ENCODE data around the gene KIAA0513. TPM values are rescaled to one million over a fixed set of nuclear protein-coding genes. Genes with fewer than 3 reads are reported as not detected.

KIAA0513 gene
- polyA plus RNA-seq, 1 donor (not counting 4 experiments of a cell fraction or from before 2014, with no cell fraction given): 3.3 TPM

DNA sequence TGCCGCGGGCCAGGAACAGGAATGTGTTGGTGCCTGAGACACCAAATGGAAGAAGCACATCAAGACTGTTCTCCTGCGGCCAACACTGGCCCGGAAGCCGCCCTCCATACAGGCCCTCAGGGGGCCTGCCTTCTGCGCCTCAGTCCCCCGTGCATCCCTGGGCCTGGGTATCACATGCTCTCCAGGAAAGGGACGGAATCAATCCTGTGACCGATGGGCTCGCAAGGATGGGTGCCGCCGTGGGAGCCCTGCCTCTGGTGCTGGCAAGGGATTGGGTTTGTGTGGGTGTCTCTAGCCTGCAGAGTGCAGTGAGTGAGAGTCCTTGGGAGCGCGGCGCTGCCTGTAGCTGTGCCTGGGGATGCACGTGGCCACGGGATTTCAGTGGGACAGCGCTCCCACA lies 65.3 kb downstream of the KIAA0513 start:
- TF ChIP-seq EZH2 (IDR thresholded peaks at IDR 0.05; ENCODE audit: low read length): no peak
- TF ChIP-seq, protein P1, sequence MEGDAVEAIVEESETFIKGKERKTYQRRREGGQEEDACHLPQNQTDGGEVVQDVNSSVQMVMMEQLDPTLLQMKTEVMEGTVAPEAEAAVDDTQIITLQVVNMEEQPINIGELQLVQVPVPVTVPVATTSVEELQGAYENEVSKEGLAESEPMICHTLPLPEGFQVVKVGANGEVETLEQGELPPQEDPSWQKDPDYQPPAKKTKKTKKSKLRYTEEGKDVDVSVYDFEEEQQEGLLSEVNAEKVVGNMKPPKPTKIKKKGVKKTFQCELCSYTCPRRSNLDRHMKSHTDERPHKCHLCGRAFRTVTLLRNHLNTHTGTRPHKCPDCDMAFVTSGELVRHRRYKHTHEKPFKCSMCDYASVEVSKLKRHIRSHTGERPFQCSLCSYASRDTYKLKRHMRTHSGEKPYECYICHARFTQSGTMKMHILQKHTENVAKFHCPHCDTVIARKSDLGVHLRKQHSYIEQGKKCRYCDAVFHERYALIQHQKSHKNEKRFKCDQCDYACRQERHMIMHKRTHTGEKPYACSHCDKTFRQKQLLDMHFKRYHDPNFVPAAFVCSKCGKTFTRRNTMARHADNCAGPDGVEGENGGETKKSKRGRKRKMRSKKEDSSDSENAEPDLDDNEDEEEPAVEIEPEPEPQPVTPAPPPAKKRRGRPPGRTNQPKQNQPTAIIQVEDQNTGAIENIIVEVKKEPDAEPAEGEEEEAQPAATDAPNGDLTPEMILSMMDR (optimal IDR thresholded peaks at IDR 0.05 in 1 of 3, IDR thresholded peaks at IDR 0.05 in 1 of 3, conservative IDR thresholded peaks at IDR 0.05 in 1 of 3; ENCODE audit: extremely low read depth in 1 of 3, insufficient read depth in 2 of 3, low read length in 3 of 3): no peak
- H3K4me1 ChIP-seq (ENCODE audit: control insufficient read depth, extremely low read depth, insufficient read depth, low read length): peaks cover 3% of the 10 kb centered on the region
- H3K27ac ChIP-seq (ENCODE audit: control insufficient read depth, insufficient read depth, low read length): no peak overlapping the region
- FAIRE-seq (no peak), DNase-seq (ENCODE audit: low read depth, low spot score) (no peak)
- no peak overlapping the region for H3K9ac ChIP-seq (ENCODE audit: control insufficient read depth, extremely low read depth, insufficient read depth, low read length)
- no peaks in the 10 kb centered on the region for H4K20me1 ChIP-seq (ENCODE audit: control insufficient read depth, extremely low read depth, insufficient read depth, low read length)
- H2AFZ ChIP-seq (ENCODE audit: control insufficient read depth, low read length): no peak overlapping the region
- peaks cover 17% of the 10 kb centered on the region for H3K27me3 ChIP-seq (ENCODE audit: control insufficient read depth, extremely low read depth, insufficient read depth, low read length)
- no peaks in the 10 kb centered on the region for H3K79me2 ChIP-seq (ENCODE audit: control insufficient read depth, insufficient read depth, low read length)
- H3K36me3 ChIP-seq (ENCODE audit: control insufficient read depth in 2 of 2, extremely low read depth in 1 of 2, insufficient read depth in 2 of 2, low read length in 2 of 2): no peaks in the 10 kb centered on the region
- H3K4me2 ChIP-seq (ENCODE audit: control insufficient read depth, extremely low read depth, insufficient read depth, low read depth, low read length): no peak overlapping the region
- dilution Hi-C loops (cut with MboI; ENCODE audit: extremely low pct_ligation_motif_present, low sequenced_read_pairs): no loop called here
- H3K9me1 ChIP-seq (ENCODE audit: control insufficient read depth, extremely low read depth, insufficient read depth, low read length): no peaks in the 10 kb centered on the region
- H3K4me3 ChIP-seq (ENCODE audit: control insufficient read depth in 2 of 3, extremely low read depth in 1 of 3, insufficient read depth in 2 of 3, low read depth in 1 of 3, low read length in 3 of 3): no peak overlapping the region
- no peaks in the 10 kb centered on the region for H3K9me3 ChIP-seq (ENCODE audit: control insufficient read depth, low read depth, low read length)

DNA sequence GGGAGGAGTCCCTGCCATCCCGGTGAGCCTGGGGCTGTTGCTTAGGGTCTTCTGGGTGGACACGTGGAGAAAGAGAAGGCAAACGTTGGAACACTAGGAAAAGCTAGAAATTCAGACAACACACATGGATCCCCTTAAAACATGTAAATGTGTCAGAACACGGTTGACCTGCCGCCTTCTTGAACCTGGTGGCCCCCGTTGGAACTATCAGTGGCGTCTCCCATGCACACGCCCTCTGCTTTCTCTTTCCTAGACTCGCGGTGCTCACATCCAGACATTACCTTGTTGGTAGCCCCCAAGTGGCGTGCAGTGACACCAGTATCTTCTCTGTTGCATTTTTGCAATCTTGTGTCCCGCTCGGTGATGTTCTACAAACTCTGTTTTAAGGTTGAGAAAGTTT lies 66.1 kb downstream of the KIAA0513 start:
- dilution Hi-C loops (cut with MboI; ENCODE audit: extremely low pct_ligation_motif_present, low sequenced_read_pairs): no loop called here
- H3K27me3 ChIP-seq (ENCODE audit: control insufficient read depth, extremely low read depth, insufficient read depth, low read length): peaks cover 21% of the 10 kb centered on the region
- no peaks in the 10 kb centered on the region for H3K79me2 ChIP-seq (ENCODE audit: control insufficient read depth, insufficient read depth, low read length)

More for the DNA sequence above, 66.1 kb downstream of the KIAA0513 start:
- no peak for FAIRE-seq
- DNase-seq (ENCODE audit: low read depth, low spot score): no peak
- H3K4me1 ChIP-seq (ENCODE audit: control insufficient read depth, extremely low read depth, insufficient read depth, low read length): peaks cover 3% of the 10 kb centered on the region
- no peak overlapping the region for H3K9ac ChIP-seq (ENCODE audit: control insufficient read depth, extremely low read depth, insufficient read depth, low read length)
- H3K4me2 ChIP-seq (ENCODE audit: control insufficient read depth, extremely low read depth, insufficient read depth, low read depth, low read length): no peak overlapping the region
- H4K20me1 ChIP-seq (ENCODE audit: control insufficient read depth, extremely low read depth, insufficient read depth, low read length): no peaks in the 10 kb centered on the region
- H3K9me3 ChIP-seq (ENCODE audit: control insufficient read depth, low read depth, low read length): no peaks in the 10 kb centered on the region
- H3K27ac ChIP-seq (ENCODE audit: control insufficient read depth, insufficient read depth, low read length): no peak overlapping the region
- no peak overlapping the region for H3K4me3 ChIP-seq (ENCODE audit: control insufficient read depth in 2 of 3, extremely low read depth in 1 of 3, insufficient read depth in 2 of 3, low read depth in 1 of 3, low read length in 3 of 3)
- no peak overlapping the region for H2AFZ ChIP-seq (ENCODE audit: control insufficient read depth, low read length)
- H3K9me1 ChIP-seq (ENCODE audit: control insufficient read depth, extremely low read depth, insufficient read depth, low read length): no peaks in the 10 kb centered on the region
- no peaks in the 10 kb centered on the region for H3K36me3 ChIP-seq (ENCODE audit: control insufficient read depth in 2 of 2, extremely low read depth in 1 of 2, insufficient read depth in 2 of 2, low read length in 2 of 2)
- TF ChIP-seq EZH2 (IDR thresholded peaks at IDR 0.05; ENCODE audit: low read length): no peak
- TF ChIP-seq, protein P1 (optimal IDR thresholded peaks at IDR 0.05 in 1 of 3, IDR thresholded peaks at IDR 0.05 in 1 of 3, conservative IDR thresholded peaks at IDR 0.05 in 1 of 3; ENCODE audit: extremely low read depth in 1 of 3, insufficient read depth in 2 of 3, low read length in 3 of 3): no peak
